ENCODE measurements around the gene SLC35B1.

- TF ChIP-seq CTCF (IDR thresholded peaks at IDR 0.05; ENCODE audit: insufficient read depth, low read length) (no peak), POLR2AphosphoS5 (IDR thresholded peaks at IDR 0.05; ENCODE audit: low read depth) (no peak), SPI1 (IDR thresholded peaks at IDR 0.05; ENCODE audit: borderline replicate concordance, low read depth) (no peak), GABPA (IDR thresholded peaks at IDR 0.05; ENCODE audit: low read depth) (no peak), REST (IDR thresholded peaks at IDR 0.05; ENCODE audit: insufficient replicate concordance, low read depth) (no peak)
Measured at GRCh38 chr17:49700960-49701359, 6.8 kb downstream of the SLC35B1 start.

Data from HL-60 (cell line).